ENCODE results near the gene KCNIP4. TPM values are rescaled to one million over a fixed set of nuclear protein-coding genes. Genes with fewer than 3 reads are reported as not detected.

KCNIP4 gene
- total and polyA plus RNA-seq, 4 donors: 12.5 to 74.2 (median 54.5) TPM

- Histone ChIP-seq H3K27ac (ENCODE audit: low read depth, low read length) (no peak overlapping the region), H3K36me3 (ENCODE audit: control insufficient read depth, insufficient read depth, low read length) (no peaks in the 10 kb centered on the region), H3K9me3 (ENCODE audit: control insufficient read depth, insufficient read depth, low read length) (no peaks in the 10 kb centered on the region), H3K27me3 (ENCODE audit: control insufficient read depth, insufficient read depth, low read length) (no peaks in the 10 kb centered on the region), H3K4me1 (ENCODE audit: control insufficient read depth, insufficient read depth, low read length) (no peaks in the 10 kb centered on the region), H3K4me3 (ENCODE audit: low read depth, low read length) (no peak overlapping the region)
- 81% methylated on average over 4 of the region's 4 CpGs for WGBS (ENCODE audit: insufficient coverage)
- DNase-seq (ENCODE audit: low read depth in 4 of 6, low spot score in 6 of 6): peak in 1 of 6 donors; percentile 28
These were observed 793.2 kb downstream of the KCNIP4 start for GRCh38 chr4:21155367-21155766.

- H3K4me3 ChIP-seq (ENCODE audit: low read depth, low read length): no peak overlapping the region
- no peaks in the 10 kb centered on the region for H3K27me3 ChIP-seq (ENCODE audit: control insufficient read depth, insufficient read depth, low read length)
- no peaks in the 10 kb centered on the region for H3K4me1 ChIP-seq (ENCODE audit: control insufficient read depth, insufficient read depth, low read length)
- no peaks in the 10 kb centered on the region for H3K36me3 ChIP-seq (ENCODE audit: control insufficient read depth, insufficient read depth, low read length)
- no peak for DNase-seq (ENCODE audit: low read depth in 4 of 6, low spot score in 6 of 6)
- no peaks in the 10 kb centered on the region for H3K9me3 ChIP-seq (ENCODE audit: control insufficient read depth, insufficient read depth, low read length)
- 86% methylated on average over 3 of the region's 4 CpGs for WGBS (ENCODE audit: insufficient coverage)
- no peak overlapping the region for H3K27ac ChIP-seq (ENCODE audit: low read depth, low read length)
These were observed 809.2 kb downstream of the KCNIP4 start for GRCh38 chr4:21139327-21139726.

- no peak overlapping the region for H3K4me3 ChIP-seq (ENCODE audit: low read depth, low read length)
- no peak overlapping the region for H3K27ac ChIP-seq (ENCODE audit: low read depth, low read length)
- no CpG with 5 or more reads among the region's 5 CpGs for WGBS (ENCODE audit: insufficient coverage)
These were observed 812.4 kb downstream of the KCNIP4 start for GRCh38 chr4:21136051-21136630.

GRCh38 chr4:21134994-21135393 is 813.6 kb downstream of the KCNIP4 start:
- H3K4me1 ChIP-seq (ENCODE audit: control insufficient read depth, insufficient read depth, low read length): no peaks in the 10 kb centered on the region
- no peak overlapping the region for H3K4me3 ChIP-seq (ENCODE audit: low read depth, low read length)
- no peaks in the 10 kb centered on the region for H3K27me3 ChIP-seq (ENCODE audit: control insufficient read depth, insufficient read depth, low read length)
- no peaks in the 10 kb centered on the region for H3K36me3 ChIP-seq (ENCODE audit: control insufficient read depth, insufficient read depth, low read length)
- no peak overlapping the region for H3K27ac ChIP-seq (ENCODE audit: low read depth, low read length)
- peak in 2 of 6 donors; percentile 31 to 60 for DNase-seq (ENCODE audit: low read depth in 4 of 6, low spot score in 6 of 6)
- no peaks in the 10 kb centered on the region for H3K9me3 ChIP-seq (ENCODE audit: control insufficient read depth, insufficient read depth, low read length)
- no CpG with 5 or more reads among the region's 2 CpGs for whole genome bisulfite sequencing (ENCODE audit: insufficient coverage)

More at GRCh38 chr4:21136051-21136630, 812.4 kb downstream of the KCNIP4 start:
- no peaks in the 10 kb centered on the region for H3K36me3 ChIP-seq (ENCODE audit: control insufficient read depth, insufficient read depth, low read length)
- no peaks in the 10 kb centered on the region for H3K9me3 ChIP-seq (ENCODE audit: control insufficient read depth, insufficient read depth, low read length)
- no peak for DNase-seq (ENCODE audit: low read depth in 4 of 6, low spot score in 6 of 6)
- H3K4me1 ChIP-seq (ENCODE audit: control insufficient read depth, insufficient read depth, low read length): no peaks in the 10 kb centered on the region
- H3K27me3 ChIP-seq (ENCODE audit: control insufficient read depth, insufficient read depth, low read length): no peaks in the 10 kb centered on the region

- no peaks in the 10 kb centered on the region for H3K4me1 ChIP-seq (ENCODE audit: control insufficient read depth, insufficient read depth, low read length)
- DNase-seq (ENCODE audit: low read depth in 4 of 6, low spot score in 6 of 6): no peak
- no peaks in the 10 kb centered on the region for H3K9me3 ChIP-seq (ENCODE audit: control insufficient read depth, insufficient read depth, low read length)
- H3K27ac ChIP-seq (ENCODE audit: low read depth, low read length): no peak overlapping the region
- no peaks in the 10 kb centered on the region for H3K36me3 ChIP-seq (ENCODE audit: control insufficient read depth, insufficient read depth, low read length)
- no peak overlapping the region for H3K4me3 ChIP-seq (ENCODE audit: low read depth, low read length)
- no peaks in the 10 kb centered on the region for H3K27me3 ChIP-seq (ENCODE audit: control insufficient read depth, insufficient read depth, low read length)
These were observed 818.0 kb downstream of the KCNIP4 start for GRCh38 chr4:21130606-21131005.

GRCh38 chr4:21126014-21126512 is 822.5 kb downstream of the KCNIP4 start:
- Histone ChIP-seq H3K27ac (ENCODE audit: low read depth, low read length) (no peak overlapping the region), H3K4me1 (ENCODE audit: control insufficient read depth, insufficient read depth, low read length) (no peaks in the 10 kb centered on the region), H3K27me3 (ENCODE audit: control insufficient read depth, insufficient read depth, low read length) (no peaks in the 10 kb centered on the region), H3K36me3 (ENCODE audit: control insufficient read depth, insufficient read depth, low read length) (no peaks in the 10 kb centered on the region), H3K9me3 (ENCODE audit: control insufficient read depth, insufficient read depth, low read length) (no peaks in the 10 kb centered on the region), H3K4me3 (ENCODE audit: low read depth, low read length) (no peak overlapping the region)
- WGBS (ENCODE audit: insufficient coverage): no CpG with 5 or more reads among the region's 3 CpGs
- DNase-seq (ENCODE audit: low read depth in 4 of 6, low spot score in 6 of 6): no peak

GRCh38 chr4:21118301-21118700 is 830.3 kb downstream of the KCNIP4 start:
- Histone ChIP-seq H3K9me3 (ENCODE audit: control insufficient read depth, insufficient read depth, low read length) (no peaks in the 10 kb centered on the region), H3K4me3 (ENCODE audit: low read depth, low read length) (no peak overlapping the region), H3K4me1 (ENCODE audit: control insufficient read depth, insufficient read depth, low read length) (no peaks in the 10 kb centered on the region), H3K27ac (ENCODE audit: low read depth, low read length) (no peak overlapping the region), H3K36me3 (ENCODE audit: control insufficient read depth, insufficient read depth, low read length) (no peaks in the 10 kb centered on the region), H3K27me3 (ENCODE audit: control insufficient read depth, insufficient read depth, low read length) (no peaks in the 10 kb centered on the region)
- peak in 1 of 6 donors; percentile 29 for DNase-seq (ENCODE audit: low read depth in 4 of 6, low spot score in 6 of 6)
- WGBS (ENCODE audit: insufficient coverage): 42% methylated on average over 1 of the region's 3 CpGs

- Histone ChIP-seq H3K4me3 (ENCODE audit: low read depth, low read length) (no peak overlapping the region), H3K4me1 (ENCODE audit: control insufficient read depth, insufficient read depth, low read length) (no peaks in the 10 kb centered on the region), H3K27ac (ENCODE audit: low read depth, low read length) (no peak overlapping the region), H3K9me3 (ENCODE audit: control insufficient read depth, insufficient read depth, low read length) (no peaks in the 10 kb centered on the region), H3K36me3 (ENCODE audit: control insufficient read depth, insufficient read depth, low read length) (no peaks in the 10 kb centered on the region), H3K27me3 (ENCODE audit: control insufficient read depth, insufficient read depth, low read length) (no peaks in the 10 kb centered on the region)
- 33% methylated on average over 6 of the region's 7 CpGs for WGBS (ENCODE audit: insufficient coverage)
- peak in 4 of 6 donors; percentile 13 to 90 (median 26) for DNase-seq (ENCODE audit: low read depth in 4 of 6, low spot score in 6 of 6)
These were observed 830.9 kb downstream of the KCNIP4 start for GRCh38 chr4:21117541-21118180.

- no peak overlapping the region for H3K27ac ChIP-seq (ENCODE audit: low read depth, low read length)
- DNase-seq (ENCODE audit: low read depth in 4 of 6, low spot score in 6 of 6): peak in 2 of 6 donors; percentile 18 to 60
- no peaks in the 10 kb centered on the region for H3K36me3 ChIP-seq (ENCODE audit: control insufficient read depth, insufficient read depth, low read length)
- no peaks in the 10 kb centered on the region for H3K27me3 ChIP-seq (ENCODE audit: control insufficient read depth, insufficient read depth, low read length)
- no CpG with 5 or more reads among the region's 3 CpGs for WGBS (ENCODE audit: insufficient coverage)
- no peaks in the 10 kb centered on the region for H3K4me1 ChIP-seq (ENCODE audit: control insufficient read depth, insufficient read depth, low read length)
- H3K4me3 ChIP-seq (ENCODE audit: low read depth, low read length): no peak overlapping the region
- no peaks in the 10 kb centered on the region for H3K9me3 ChIP-seq (ENCODE audit: control insufficient read depth, insufficient read depth, low read length)
These were observed 834.9 kb downstream of the KCNIP4 start for GRCh38 chr4:21113496-21114223.

Measured in spinal cord (tissue), 10 donors.